Measurements from ENCODE around the gene DCLRE1A. TPM values are rescaled to one million over a fixed set of nuclear protein-coding genes. Genes with fewer than 3 reads are reported as not detected.

DCLRE1A gene
- total and polyA plus RNA-seq, 2 experiments from 2014 or later: 6.1 to 13.8 TPM

GRCh38 chr10:113875212-113875611 lies 21.3 kb upstream of the DCLRE1A start (continued):
- no peak for TF ChIP-seq ZNF462 (CRISPR knock-in tag; IDR thresholded peaks at IDR 0.05)
- no peak for TF ChIP-seq ZNF114 (CRISPR knock-in tag; IDR thresholded peaks at IDR 0.05)
- no peak for TF ChIP-seq REST (IDR thresholded peaks at IDR 0.05; ENCODE audit: unreplicated experiment)

GRCh38 chr10:113872139-113873030 lies 18.5 kb upstream of the DCLRE1A start:
- H3K4me2 ChIP-seq: no peak overlapping the region
- Mint-ChIP-seq H3K4me1 (no peaks in the 10 kb centered on the region), H3K27me3 (ENCODE audit: insufficient read depth, low read depth, poor library complexity) (no peaks in the 10 kb centered on the region), H3K4me3 (no peak overlapping the region), H3K27ac (no peak overlapping the region), H3K36me3 (ENCODE audit: low read depth) (peaks cover 17% of the 10 kb centered on the region), H3K9me3 (peaks cover 8% of the 10 kb centered on the region; the same call in 2 of the 3 replicates)
- H3K27ac ChIP-seq (ENCODE audit: low read depth): no peak overlapping the region
- H3K9me2 ChIP-seq (ENCODE audit: insufficient read depth): no peaks in the 10 kb centered on the region
- H3K79me2 ChIP-seq (replicated peaks; ENCODE audit: insufficient read depth): peaks cover 92% of the 10 kb centered on the region
- ATAC-seq (no peak), DNase-seq (ENCODE audit: low spot score) (no peak)
- TF ChIP-seq CTCF (conservative IDR thresholded peaks at IDR 0.05; ENCODE audit: low read depth in 2 of 2): 0 out of 4 replicates have a peak, but pooled peaks of 1 of the 2 experiments have one; percentile 15
- TF ChIP-seq ZNF114 (CRISPR knock-in tag; IDR thresholded peaks at IDR 0.05): no peak
- H3K36me3 ChIP-seq (ENCODE audit: insufficient read depth): peaks cover 10% of the 10 kb centered on the region
- H2AFZ ChIP-seq: no peak overlapping the region
- no peaks in the 10 kb centered on the region for H3K27me3 ChIP-seq (ENCODE audit: insufficient read depth)
- H4K20me1 ChIP-seq (replicated peaks; ENCODE audit: insufficient read depth): peaks cover 7% of the 10 kb centered on the region; the same call in 1 of the 2 replicates
- no peaks in the 10 kb centered on the region for H3F3A ChIP-seq (replicated peaks; ENCODE audit: low read depth)
- no peak overlapping the region for H3K4me3 ChIP-seq
- no peaks in the 10 kb centered on the region for H3K4me1 ChIP-seq (ENCODE audit: insufficient read depth)

Data from GM23338 (cell line).